Activated CD4-positive, alpha-beta T cell treated with anti-CD3 and anti-CD28 coated beads, Interleukin-2, amount 50 U/mL, for 24 hours (primary cell): Measurements from ENCODE around the gene RGP1.

Source experiments
- DNase-seq, 2 donors: peaks; one replicate each; pipeline ENCODE4 v3.0.0-alpha.2; 2020; ENCODE audit warnings: low read depth in 1 of 2, low spot score in 1 of 2

Gene RGP1

GRCh38 chr9:35748858-35749514 lies at the start of gene RGP1, which contains the start of gene GBA2:
RGP1 (plus strand) TSS chr9:35749287; CDS start chr9:35749756, 469 bp downstream.
GBA2 (minus strand) TSS chr9:35749228; CDS start chr9:35748704, 524 bp downstream.
- peak; percentile 49 for DNase-seq

- DNase-seq: no peak
These were observed 49.1 kb upstream of the RGP1 start for GRCh38 chr9:35700031-35700430.

GRCh38 chr9:35700942-35701341 lies 48.1 kb upstream of the RGP1 start:
- DNase-seq: no peak

- DNase-seq: no peak
These were observed 46.4 kb upstream of the RGP1 start for GRCh38 chr9:35702696-35703095.

- no peak for DNase-seq
These were observed 45.0 kb upstream of the RGP1 start for GRCh38 chr9:35703906-35704672.

- no peak for DNase-seq
These were observed 43.7 kb upstream of the RGP1 start for GRCh38 chr9:35705372-35705771.

- no peak for DNase-seq
These were observed 43.2 kb upstream of the RGP1 start for GRCh38 chr9:35705836-35706430.

GRCh38 chr9:35706951-35707350 lies 42.1 kb upstream of the RGP1 start:
- no peak for DNase-seq

GRCh38 chr9:35708146-35708545 lies 40.9 kb upstream of the RGP1 start:
- no peak for DNase-seq

- no peak for DNase-seq
These were observed 38.1 kb upstream of the RGP1 start for GRCh38 chr9:35710818-35711500.

- DNase-seq: no peak
These were observed 37.3 kb upstream of the RGP1 start for GRCh38 chr9:35711501-35712428.

GRCh38 chr9:35712762-35713400 lies 36.2 kb upstream of the RGP1 start:
- no peak for DNase-seq

- no peak for DNase-seq
These were observed 35.5 kb upstream of the RGP1 start for GRCh38 chr9:35713578-35713977.

GRCh38 chr9:35714123-35714522 lies 35.0 kb upstream of the RGP1 start:
- no peak for DNase-seq

- DNase-seq: no peak
These were observed 34.4 kb upstream of the RGP1 start for GRCh38 chr9:35714579-35715252.

- no peak for DNase-seq
These were observed 32.9 kb upstream of the RGP1 start for GRCh38 chr9:35716230-35716629.

GRCh38 chr9:35717132-35717870 lies 31.8 kb upstream of the RGP1 start:
- DNase-seq: no peak

GRCh38 chr9:35718721-35719511 lies 30.2 kb upstream of the RGP1 start:
- no peak for DNase-seq
